HEK293 (cell line): Measurements from ENCODE around the gene TMOD1.

Experiments
- CTCF ChIA-PET: fragments of 350-600 bp; formaldehyde crosslinking; extraction: SDS; loops from one replicate; lab custom pipeline; 2021; ENCODE audit warnings: antibody characterized with exemption; lab: Yijun Ruan, JAX
- POLR2A ChIA-PET: fragments of 300-600 bp; formaldehyde crosslinking; extraction: SDS; loops from one replicate; lab custom pipeline; 2020; ENCODE audit warnings: antibody characterized with exemption, inconsistent platforms; lab: Yijun Ruan, JAX
- H3K27ac ChIP-seq: fragments of 200-500 bp; sonication (Bioruptor generic); 2 replicates; pipeline ENCODE4 v1.5.1; 2014; ENCODE audit warnings: low read depth, low read length, control low read depth, inconsistent platforms; ENCODE audit errors: extremely low read depth
- H3K36me3 ChIP-seq, 2 experiments: fragments of 200-500 bp in 1 of 2; sonication (Bioruptor generic) in 1 of 2; 1 replicate in 1 of 2; 2 replicates in 1 of 2; pipeline ENCODE4 v1.5.1; 2014 to 2017; ENCODE audit warnings: inconsistent platforms in 2 of 2, low read length in 2 of 2; ENCODE audit not compliant: control insufficient read depth in 2 of 2, insufficient read depth in 1 of 2
- H3K4me1 ChIP-seq: fragments of 200-500 bp; sonication (Bioruptor generic); 2 replicates; pipeline ENCODE4 v1.5.1; 2014; ENCODE audit warnings: mild to moderate bottlenecking, low read length, inconsistent platforms; ENCODE audit not compliant: control insufficient read depth, insufficient read depth
- H3K4me3 ChIP-seq: 2 replicates; pipeline ENCODE4 v1.5.1; 2011; ENCODE audit warnings: low read depth, mild to moderate bottlenecking, control low read depth, low read length, moderate library complexity
- H3K9me3 ChIP-seq: fragments of 200-500 bp; sonication (Bioruptor generic); 2 replicates; pipeline ENCODE4 v1.5.1; 2014; ENCODE audit warnings: low read depth, low read length, inconsistent platforms; ENCODE audit not compliant: control insufficient read depth, insufficient read depth
- ATF2 ChIP-seq: fragments of 450-650 bp; formaldehyde crosslinking; IDR thresholded peaks from 2 replicates; pipeline ENCODE4 v1.5.1; 2016; ENCODE audit warnings: missing biosample characterization, missing genetic modification characterization, low read depth
- GLIS2 ChIP-seq: fragments of 450-650 bp; formaldehyde crosslinking; IDR thresholded peaks from 2 replicates; pipeline ENCODE4 v1.5.1; 2016; ENCODE audit warnings: missing biosample characterization, missing genetic modification characterization
- HIC1 ChIP-seq: fragments of 450-650 bp; formaldehyde crosslinking; IDR thresholded peaks from 2 replicates; pipeline ENCODE4 v1.5.1; 2016; ENCODE audit warnings: missing biosample characterization, missing genetic modification characterization
- INSM2 ChIP-seq: fragments of 450-650 bp; formaldehyde crosslinking; IDR thresholded peaks from 2 replicates; pipeline ENCODE4 v1.5.1; 2016; ENCODE audit warnings: missing biosample characterization, missing genetic modification characterization
- PRDM1 ChIP-seq: fragments of 450-650 bp; formaldehyde crosslinking; IDR thresholded peaks from 2 replicates; pipeline ENCODE4; 2016; ENCODE audit warnings: missing biosample characterization, missing genetic modification characterization
- PRDM6 ChIP-seq: fragments of 450-650 bp; formaldehyde crosslinking; IDR thresholded peaks from 2 replicates; pipeline ENCODE4 v1.5.1; 2017; ENCODE audit warnings: missing biosample characterization, missing genetic modification characterization
- RBAK ChIP-seq: fragments of 450-650 bp; formaldehyde crosslinking; IDR thresholded peaks from 2 replicates; pipeline ENCODE4 v1.5.1; 2016; ENCODE audit warnings: missing biosample characterization, missing genetic modification characterization
- ZBTB20 ChIP-seq: fragments of 450-650 bp; formaldehyde crosslinking; IDR thresholded peaks from 2 replicates; pipeline ENCODE4 v1.5.1; 2016; ENCODE audit warnings: missing biosample characterization, missing genetic modification characterization
- ZBTB6 ChIP-seq: fragments of 450-650 bp; formaldehyde crosslinking; IDR thresholded peaks from 2 replicates; pipeline ENCODE4 v1.5.1; 2017; ENCODE audit warnings: missing biosample characterization, missing genetic modification characterization
- ZNF18 ChIP-seq: fragments of 450-650 bp; formaldehyde crosslinking; IDR thresholded peaks from 2 replicates; pipeline ENCODE4 v1.5.1; 2016; ENCODE audit warnings: missing biosample characterization, missing genetic modification characterization
- ZNF37A ChIP-seq: fragments of 450-650 bp; IDR thresholded peaks from 2 replicates; pipeline ENCODE4 v1.5.1; 2018; ENCODE audit warnings: missing biosample characterization, missing genetic modification characterization
- ZNF521 ChIP-seq: fragments of 450-650 bp; formaldehyde crosslinking; IDR thresholded peaks from 2 replicates; pipeline ENCODE4 v1.5.1; 2017; ENCODE audit warnings: missing biosample characterization, mild to moderate bottlenecking, missing genetic modification characterization
- ZNF558 ChIP-seq: fragments of 450-650 bp; formaldehyde crosslinking; IDR thresholded peaks from 2 replicates; pipeline ENCODE4 v1.5.1; 2016; ENCODE audit warnings: missing biosample characterization, missing genetic modification characterization
- ZNF600 ChIP-seq: fragments of 450-650 bp; formaldehyde crosslinking; IDR thresholded peaks from 2 replicates; pipeline ENCODE4 v1.5.1; 2016; ENCODE audit warnings: missing biosample characterization, missing genetic modification characterization
- ZNF624 ChIP-seq: fragments of 450-650 bp; formaldehyde crosslinking; IDR thresholded peaks from 2 replicates; pipeline ENCODE4 v1.5.1; 2017; ENCODE audit warnings: missing biosample characterization, missing genetic modification characterization
- ZNF626 ChIP-seq: fragments of 450-650 bp; sonication (Bioruptor Pico); formaldehyde crosslinking; IDR thresholded peaks from 2 replicates; pipeline ENCODE4 v1.5.1; 2018; ENCODE audit warnings: missing biosample characterization, missing genetic modification characterization, inconsistent platforms
- ZNF664 ChIP-seq: fragments of 450-650 bp; formaldehyde crosslinking; IDR thresholded peaks from 2 replicates; pipeline ENCODE4 v1.5.1; 2016; ENCODE audit warnings: missing biosample characterization, missing genetic modification characterization
- ZNF777 ChIP-seq: fragments of 450-650 bp; formaldehyde crosslinking; IDR thresholded peaks from 2 replicates; pipeline ENCODE4 v1.5.1; 2017; ENCODE audit warnings: missing biosample characterization, missing genetic modification characterization, borderline replicate concordance
- ZXDB ChIP-seq: fragments of 450-650 bp; formaldehyde crosslinking; IDR thresholded peaks from 2 replicates; pipeline ENCODE4 v1.5.1; 2016; ENCODE audit warnings: missing biosample characterization, missing genetic modification characterization

The TMOD1 gene

GRCh38 chr9:97503862-97504210 is 2.4 kb downstream of the TMOD1 start:
- TF ChIP-seq ZNF37A (tag by site-specific recombination) (no peak), ZXDB (tag by site-specific recombination) (no peak), ATF2 (tag by site-specific recombination) (no peak), ZNF626 (tag by site-specific recombination) (no peak), ZNF777 (tag by site-specific recombination) (no peak), ZNF558 (tag by site-specific recombination) (no peak), ZNF664 (tag by site-specific recombination) (0 out of 2 replicates have a peak, but pooled peaks have one; percentile 62)
- ChIA-PET CTCF (interaction anchor here (0.7 to 4.8 kb wide), 12 partner anchors 15 to 848 kb away, joined by 3 to 45 read pairs (median 4); partner anchors contain the start of gene TDRD7), POLR2A (interaction anchor here (1.3 to 3.7 kb wide), 3 partner anchors 43 to 194 kb away, joined by 3 to 11 read pairs (median 4); partner anchors contain the start of genes NCBP1, TSTD2 and XPA)
- H3K9me3 ChIP-seq = no peaks in the 10 kb centered on the region
- no peak overlapping the region for H3K4me3 ChIP-seq
- peaks cover 0 to 4% of the 10 kb centered on the region in 2 experiments; a peak in 1 of 3 replicates for H3K36me3 ChIP-seq
- peak overlapping the region; percentile 40; the same call in 1 of the 2 replicates for H3K27ac ChIP-seq
- peaks cover 3% of the 10 kb centered on the region; the same call in 1 of the 2 replicates for H3K4me1 ChIP-seq

- H3K27ac ChIP-seq = peak overlapping the region; percentile 40
- peaks cover 3% of the 10 kb centered on the region; the same call in 1 of the 2 replicates for H3K4me1 ChIP-seq
- H3K36me3 ChIP-seq = peaks cover 0 to 4% of the 10 kb centered on the region in 2 experiments; a peak in 1 of 3 replicates
- H3K4me3 ChIP-seq = no peak overlapping the region; the same call in 1 of the 2 replicates
- no peaks in the 10 kb centered on the region for H3K9me3 ChIP-seq
- POLR2A ChIA-PET = interaction anchor here (1.4 to 3.7 kb wide), 3 partner anchors 12 to 193 kb away, joined by 4 to 11 read pairs (median 7); partner anchors contain the start of genes NCBP1, TSTD2 and XPA
- CTCF ChIA-PET = interaction anchor here (1.0 to 4.8 kb wide), 5 partner anchors 16 to 94 kb away, joined by 3 to 30 read pairs (median 6); no protein-coding TSS in a partner anchor
- TF ChIP-seq ZNF18 (tag by site-specific recombination) (no peak), GLIS2 (0 out of 2 replicates have a peak, but pooled peaks have one; percentile 17), ZNF624 (tag by site-specific recombination) (no peak), ZNF600 (tag by site-specific recombination) (peak; percentile 86), ZNF521 (tag by site-specific recombination) (no peak), ZBTB20 (0 out of 2 replicates have a peak, but pooled peaks have one; percentile 30), ZBTB6 (tag by site-specific recombination) (no peak), ZNF626 (tag by site-specific recombination) (no peak), HIC1 (peak; percentile 70), PRDM6 (tag by site-specific recombination) (peak; percentile 55), PRDM1 (tag by site-specific recombination) (peak; percentile 68), INSM2 (0 out of 2 replicates have a peak, but pooled peaks have one; percentile 21), RBAK (no peak)
These were observed 3.1 kb downstream of the TMOD1 start for GRCh38 chr9:97504381-97505216.
